GM19463 (cell line): ENCODE measurements around the gene MBNL2.

Experiments used
- ATAC-seq: cut with Tn5 transposase; IDR thresholded peaks from one replicate; pipeline ENCODE4 v1.9.1; 2021; ENCODE audit warnings: mild to moderate bottlenecking, moderate library complexity; ENCODE audit not compliant: unreplicated experiment

MBNL2 gene

DNA sequence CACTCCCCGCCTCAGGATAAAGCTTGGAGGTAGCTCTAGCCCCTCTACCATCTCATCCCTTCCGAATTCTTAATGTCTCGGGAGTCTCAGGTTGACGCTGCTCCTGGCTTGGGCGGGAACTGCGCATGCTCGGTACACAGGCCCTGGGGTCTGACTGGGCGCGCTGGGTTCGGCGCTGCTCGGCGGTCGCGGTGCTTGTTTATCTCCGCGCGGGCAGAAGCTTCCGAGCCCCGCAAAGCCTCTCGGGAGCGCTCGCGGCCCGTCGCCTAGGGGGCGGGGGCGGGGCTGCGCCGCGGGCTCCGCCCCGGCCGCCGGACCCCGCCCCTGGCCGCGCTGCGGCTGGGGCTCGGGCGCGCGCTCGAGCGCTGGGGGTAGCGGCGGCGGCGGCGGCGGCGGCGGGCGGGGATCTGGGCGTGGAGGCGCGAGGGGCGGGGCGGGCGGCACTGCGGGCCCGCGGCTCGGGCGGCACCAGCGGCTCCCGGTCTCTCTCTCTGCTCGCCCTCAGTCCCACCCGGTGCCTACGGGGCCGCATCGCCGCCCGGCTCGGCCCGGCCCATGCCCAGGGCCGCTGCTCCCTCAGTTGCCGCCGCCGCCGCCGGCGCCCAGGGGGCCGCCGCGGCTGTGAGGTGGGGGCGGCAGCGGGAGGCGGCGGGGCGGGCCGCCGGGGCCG lies 211.7 kb downstream of the MBNL2 start, which contains the start of gene RAP2A:
Gene RAP2A (plus strand): TSS at position 443 of the 670 bp plus-strand sequence. CDS start 302 bp downstream, outside the sequence.
- ATAC-seq, result peak; percentile 39

DNA sequence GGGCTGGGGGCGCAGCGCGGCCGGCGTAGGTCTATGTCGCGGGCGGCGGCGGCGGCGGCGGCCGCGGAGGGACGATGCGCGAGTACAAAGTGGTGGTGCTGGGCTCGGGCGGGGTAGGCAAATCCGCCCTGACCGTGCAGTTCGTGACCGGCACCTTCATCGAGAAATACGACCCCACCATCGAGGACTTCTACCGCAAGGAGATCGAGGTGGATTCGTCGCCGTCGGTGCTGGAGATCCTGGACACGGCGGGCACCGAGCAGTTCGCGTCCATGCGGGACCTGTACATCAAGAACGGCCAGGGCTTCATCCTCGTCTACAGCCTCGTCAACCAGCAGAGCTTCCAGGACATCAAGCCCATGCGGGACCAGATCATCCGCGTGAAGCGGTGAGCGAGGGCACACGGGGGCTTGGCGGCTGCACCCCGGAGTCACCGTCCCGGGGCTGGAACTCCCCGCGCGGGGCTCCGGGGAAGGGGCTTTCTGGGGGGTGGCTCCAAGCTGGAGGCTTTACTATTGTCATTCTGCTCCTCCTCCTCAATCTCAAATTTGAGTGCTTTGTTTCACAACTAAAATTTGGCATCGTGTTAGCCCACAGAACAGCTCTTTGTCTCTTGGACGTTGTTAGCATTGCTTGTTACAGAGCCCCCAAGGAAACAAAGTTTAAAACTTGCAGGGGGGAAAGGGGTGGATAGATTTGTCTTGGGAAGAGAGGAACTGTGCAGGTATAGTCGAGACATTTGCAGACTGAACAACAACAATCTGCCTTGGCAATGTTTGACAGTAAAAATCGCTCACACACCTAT lies 212.5 kb downstream of the MBNL2 start:
- ATAC-seq, result peak; percentile 0

- ATAC-seq, result no peak
Observed at GRCh38 chr13:97435323-97435722, 213.2 kb downstream of the MBNL2 start.

DNA sequence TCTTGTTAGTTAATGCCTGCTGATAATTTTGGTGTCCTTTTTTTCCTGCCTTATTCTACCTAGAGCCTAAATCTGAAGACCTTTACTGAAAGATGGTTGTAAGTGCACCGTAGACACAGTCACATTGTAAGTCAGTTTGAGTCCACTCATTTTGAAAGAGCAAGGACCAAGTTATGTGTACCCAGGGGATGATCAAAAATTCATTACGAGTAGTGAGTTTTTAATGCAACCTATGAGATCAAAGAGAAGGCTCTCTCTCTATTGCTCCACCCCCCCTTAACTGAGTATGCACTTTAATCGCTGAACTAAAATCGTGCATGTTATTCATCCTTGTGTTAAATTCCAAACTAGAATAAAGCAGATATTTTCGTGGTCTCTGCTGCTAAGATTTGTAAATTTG lies 213.7 kb downstream of the MBNL2 start:
- ATAC-seq, result no peak

- no peak for ATAC-seq
Observed at GRCh38 chr13:97436845-97437244, 214.7 kb downstream of the MBNL2 start.

GRCh38 chr13:97437729-97438128 lies 215.6 kb downstream of the MBNL2 start:
- no peak for ATAC-seq

DNA sequence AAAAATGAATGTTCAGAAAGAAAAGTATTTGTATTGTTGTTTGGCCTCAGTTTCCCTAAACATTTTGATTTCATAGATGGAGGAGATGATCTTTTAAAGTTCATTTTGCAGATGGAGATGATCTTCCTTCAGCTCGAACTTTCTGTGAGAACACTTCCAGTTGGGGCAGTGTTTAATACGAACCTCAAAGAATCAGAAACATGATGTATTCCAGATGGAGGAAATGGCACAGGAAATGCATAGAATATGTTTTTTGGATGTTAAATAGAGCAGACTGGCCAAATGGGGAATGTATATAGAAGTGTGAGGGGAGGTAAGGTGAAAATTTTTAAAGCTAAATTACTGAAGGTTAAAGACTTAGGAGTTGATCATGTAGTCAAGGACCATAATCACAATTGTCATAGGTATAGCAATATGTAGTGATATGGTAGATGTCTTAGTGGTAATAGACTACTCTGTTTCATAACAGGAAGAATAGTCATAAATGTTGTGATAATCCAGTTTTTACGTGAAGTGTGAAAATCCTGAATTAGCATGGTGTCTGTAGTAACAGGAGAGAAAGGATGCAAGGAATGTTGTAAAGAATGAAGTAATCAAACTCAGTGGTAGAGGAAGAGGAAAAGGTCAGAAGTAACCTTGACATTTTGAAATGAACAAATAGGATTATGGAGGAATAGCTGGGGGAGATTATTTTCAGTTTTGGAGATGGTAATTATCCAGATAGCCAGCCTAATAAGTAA lies 216.9 kb downstream of the MBNL2 start:
- no peak for ATAC-seq

GRCh38 chr13:97440598-97441170 lies 218.6 kb downstream of the MBNL2 start:
- ATAC-seq, result no peak

DNA sequence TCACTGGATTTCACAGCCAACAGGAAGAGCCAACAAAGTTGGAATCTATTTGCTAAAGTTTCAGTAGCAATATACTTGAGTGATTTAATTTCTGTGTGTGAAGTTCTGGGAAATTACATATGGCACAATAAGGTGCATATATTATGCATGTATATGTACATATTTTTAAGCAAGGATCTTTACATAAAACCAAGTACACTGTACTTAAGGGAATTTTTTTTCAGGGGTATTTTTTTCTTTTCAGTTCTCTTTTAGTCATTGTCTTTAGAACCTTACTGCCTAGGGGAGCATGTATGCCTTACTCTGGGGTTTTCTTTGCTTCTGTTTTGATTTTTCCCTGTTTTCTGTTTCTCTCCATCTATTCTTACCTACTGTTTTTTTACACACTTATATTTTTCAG lies 219.2 kb downstream of the MBNL2 start:
- peak; percentile 54 for ATAC-seq
